Activated T-cell treated with anti-CD3 and anti-CD28 coated beads for 1 hour (primary cell): Measurements from ENCODE around the gene KCNE1.
"Not testable (repeated sequence)": the region's sequence is repeated elsewhere in the genome, so short reads cannot be mapped to it uniquely, and the experiment has no call there.

ENCODE experiments used
- DNase-seq: peaks from one replicate; pipeline ENCODE4 v3.0.0-alpha.2; 2020; ENCODE audit warnings: low read depth

Gene KCNE1

DNA sequence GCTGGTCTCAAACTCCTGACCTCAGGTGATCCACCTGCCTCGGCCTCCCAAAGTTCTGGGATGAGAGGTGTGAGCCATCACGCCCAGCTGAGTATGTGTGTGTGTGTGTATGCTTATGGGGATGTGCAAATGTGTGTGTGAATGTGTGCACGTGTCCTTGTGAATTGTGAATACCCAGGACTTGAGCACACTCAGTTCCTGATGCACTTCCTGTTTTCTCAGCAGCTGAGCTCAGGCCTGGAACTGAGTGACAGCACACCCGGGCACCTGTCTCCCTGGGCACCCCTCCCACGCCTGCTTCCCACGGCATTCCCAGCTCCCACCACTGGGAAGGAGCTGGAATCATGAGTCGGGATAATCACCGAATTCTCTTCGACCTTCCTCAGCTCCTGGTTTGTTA, 104.7 kb downstream of the KCNE1 start:
- not testable (repeated sequence) for DNase-seq

GRCh38 chr21:34406676-34407075, 105.3 kb downstream of the KCNE1 start:
- DNase-seq: not testable (repeated sequence)

- not testable (repeated sequence) for DNase-seq
Observed at GRCh38 chr21:34406102-34406501, 105.9 kb downstream of the KCNE1 start.

- DNase-seq: not testable (repeated sequence)
Observed at GRCh38 chr21:34405686-34406085, 106.3 kb downstream of the KCNE1 start.

DNA sequence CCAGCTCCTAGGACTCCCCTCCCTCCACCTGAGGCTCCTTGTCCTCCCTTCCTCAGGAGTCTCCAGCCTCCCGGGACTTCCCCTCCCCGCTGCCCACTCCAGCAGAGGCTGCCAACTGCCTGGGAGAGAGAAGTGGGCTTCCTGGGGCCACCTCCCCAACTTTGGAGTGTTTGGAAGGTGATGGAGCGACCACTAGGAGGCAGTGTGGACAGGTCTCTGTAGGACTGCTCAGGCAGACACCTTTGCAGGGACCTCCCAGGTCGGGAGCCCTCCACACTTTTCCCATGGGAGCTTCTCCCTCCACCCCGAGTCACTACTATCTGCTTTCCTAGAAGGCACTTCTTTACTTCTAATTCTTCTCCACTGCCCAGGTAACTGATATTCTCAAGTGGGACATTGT, 107.3 kb downstream of the KCNE1 start:
- DNase-seq: not testable (repeated sequence)

- DNase-seq: not testable (repeated sequence)
Observed at GRCh38 chr21:34400522-34400921, 111.5 kb downstream of the KCNE1 start.
